HG03045 (cell line): ENCODE results near the gene MAPK8IP3.

Source experiments
- ATAC-seq: cut with Tn5 transposase; IDR thresholded peaks from one replicate; pipeline ENCODE4 v1.9.1; 2021; ENCODE audit warnings: mild to moderate bottlenecking, moderate library complexity; ENCODE audit not compliant: unreplicated experiment

Gene MAPK8IP3

DNA sequence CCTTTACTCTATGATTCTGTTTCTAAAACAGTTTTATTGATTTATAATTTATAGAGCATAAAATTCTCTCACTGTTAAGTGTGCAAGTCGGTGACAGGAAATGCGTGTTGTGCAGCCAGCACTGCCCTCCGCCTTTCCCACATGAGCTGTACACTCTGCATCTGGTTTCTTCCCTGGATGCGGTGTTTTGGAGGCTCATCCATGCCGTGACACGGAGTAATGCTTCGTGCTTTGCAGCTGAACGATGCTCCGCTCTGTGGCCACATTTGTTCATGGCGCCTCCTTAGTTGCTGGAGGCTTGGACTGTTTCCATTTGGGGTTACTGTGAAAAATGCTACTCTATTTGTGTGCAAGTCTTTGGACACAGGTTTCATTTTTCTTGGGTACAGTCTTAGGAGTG, 94.7 kb downstream of the MAPK8IP3 start:
- no peak for ATAC-seq

DNA sequence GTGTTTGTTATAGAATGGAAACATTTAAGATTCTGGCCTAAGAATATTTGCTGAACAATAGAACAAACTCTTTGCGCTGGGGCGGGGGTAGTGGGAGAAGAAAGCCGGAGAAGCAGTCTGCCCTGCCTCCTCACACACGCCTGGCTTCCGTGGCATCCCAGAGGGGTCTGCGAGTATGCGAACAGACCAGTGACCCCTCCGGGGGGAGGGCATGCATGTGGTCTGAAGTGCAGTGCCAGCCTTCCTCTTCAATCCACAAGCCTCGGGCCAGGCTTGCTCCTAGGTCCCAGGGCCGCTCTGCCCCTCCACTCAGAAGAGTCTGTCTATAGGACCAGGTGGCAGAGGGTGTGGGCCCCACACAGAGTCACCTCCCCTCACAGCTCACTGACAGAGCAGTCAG, 101.6 kb downstream of the MAPK8IP3 start:
- no peak for ATAC-seq

DNA sequence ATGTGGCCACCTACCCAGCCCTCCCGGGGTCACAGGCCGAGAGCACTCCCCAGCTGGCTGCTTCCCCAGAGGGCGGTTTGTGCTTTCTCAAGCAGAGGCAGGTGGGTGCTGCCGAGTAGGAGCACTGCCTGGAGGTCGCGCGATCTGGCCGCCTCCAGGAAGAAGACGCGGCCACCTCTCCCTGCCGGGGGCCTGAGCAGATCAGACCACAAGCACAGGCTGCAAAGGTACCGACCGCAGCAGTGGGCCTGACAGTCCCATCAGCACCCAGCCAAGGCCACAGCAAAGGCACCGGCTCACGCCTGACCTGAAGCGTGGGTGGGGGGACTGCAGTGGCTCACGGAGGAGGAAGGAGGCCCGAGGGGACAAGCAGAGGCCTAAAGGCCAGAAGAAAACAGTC, 102.7 kb downstream of the MAPK8IP3 start:
- no peak for ATAC-seq

DNA sequence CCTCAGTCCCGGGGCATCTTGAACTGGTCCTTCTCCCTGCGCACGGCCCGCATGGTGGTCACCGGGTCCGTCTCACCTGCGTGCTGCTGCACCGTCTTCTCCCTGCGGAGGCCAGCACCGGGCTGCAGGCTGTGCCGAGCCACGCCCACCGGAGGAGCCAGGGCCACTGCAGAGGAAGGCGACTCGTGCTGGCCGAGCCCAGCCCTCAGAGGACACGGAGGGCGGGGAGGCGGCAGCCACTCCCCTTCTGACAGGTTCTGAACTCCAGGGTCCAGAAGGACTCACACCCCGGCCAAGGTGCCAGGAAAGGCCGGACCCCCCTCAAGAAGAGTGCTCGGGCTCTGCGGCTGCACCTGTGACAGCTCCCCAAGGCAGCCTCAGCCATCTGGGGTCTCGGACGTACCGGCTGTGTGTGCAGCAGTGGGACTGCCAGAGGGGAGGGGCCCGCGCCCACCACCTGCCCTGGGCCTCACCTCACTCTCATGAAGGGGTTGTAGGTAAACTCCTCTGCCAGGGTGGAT, 103.3 kb downstream of the MAPK8IP3 start:
- no peak for ATAC-seq

DNA sequence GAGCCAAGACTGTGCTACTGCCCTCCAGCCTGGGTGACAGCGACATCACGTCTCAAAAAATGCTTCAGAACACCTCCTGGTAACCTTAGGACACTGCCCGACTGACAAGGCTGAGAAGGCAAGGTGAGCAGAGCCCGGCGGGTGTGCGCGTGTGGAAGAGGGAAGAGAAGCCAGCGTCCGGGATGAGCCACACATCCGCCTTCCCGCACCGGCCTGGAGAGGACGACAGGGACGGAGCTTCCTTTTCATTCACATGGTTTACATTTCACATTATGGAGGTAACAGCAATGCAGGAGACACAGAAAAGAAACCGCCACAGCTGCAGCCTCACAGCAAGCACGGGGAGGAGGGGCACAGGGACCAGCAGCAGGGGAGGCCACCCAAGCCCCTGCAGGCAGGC, 104.1 kb downstream of the MAPK8IP3 start:
- no peak for ATAC-seq

DNA sequence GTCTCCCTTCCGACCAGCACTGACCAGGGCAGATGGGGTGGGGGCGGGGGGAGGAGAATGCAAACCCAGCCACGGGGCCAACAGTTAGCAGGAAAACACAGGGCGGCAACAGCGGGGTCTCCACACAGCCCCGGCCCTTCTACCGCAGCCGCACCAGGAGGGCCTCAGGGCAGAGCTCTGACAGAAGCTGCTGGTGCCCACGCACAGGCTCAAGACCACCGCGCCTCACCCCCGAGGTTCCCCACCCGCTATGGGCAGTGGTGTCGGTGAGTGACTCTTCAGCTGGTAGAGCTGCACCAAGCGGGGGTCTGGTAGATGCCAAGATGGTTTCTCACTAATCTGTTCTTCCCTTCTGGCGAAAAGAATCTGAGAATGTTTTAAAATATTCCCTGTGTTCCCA, 104.5 kb downstream of the MAPK8IP3 start:
- ATAC-seq = no peak

DNA sequence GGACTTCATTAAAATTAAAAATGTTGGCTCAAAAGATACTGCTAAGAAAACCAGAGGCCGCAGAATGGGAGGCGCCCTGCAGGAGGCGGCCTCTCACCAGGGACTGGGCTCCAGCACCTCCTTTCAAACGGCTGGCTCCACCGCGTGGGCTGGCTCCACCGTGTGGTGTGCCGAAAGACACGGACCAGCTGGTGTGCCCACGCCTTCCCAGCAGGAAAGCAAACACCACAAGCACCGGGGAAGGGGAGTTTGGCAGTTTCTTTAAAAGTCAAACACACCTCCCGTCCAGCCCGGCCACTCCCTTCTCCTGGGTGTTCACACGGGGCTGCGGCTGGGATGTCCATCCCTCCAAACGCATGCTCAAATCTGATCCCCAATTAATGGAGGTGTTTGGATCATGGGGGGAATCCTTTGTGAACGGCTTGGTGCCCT, 106.8 kb downstream of the MAPK8IP3 start:
- ATAC-seq = no peak

DNA sequence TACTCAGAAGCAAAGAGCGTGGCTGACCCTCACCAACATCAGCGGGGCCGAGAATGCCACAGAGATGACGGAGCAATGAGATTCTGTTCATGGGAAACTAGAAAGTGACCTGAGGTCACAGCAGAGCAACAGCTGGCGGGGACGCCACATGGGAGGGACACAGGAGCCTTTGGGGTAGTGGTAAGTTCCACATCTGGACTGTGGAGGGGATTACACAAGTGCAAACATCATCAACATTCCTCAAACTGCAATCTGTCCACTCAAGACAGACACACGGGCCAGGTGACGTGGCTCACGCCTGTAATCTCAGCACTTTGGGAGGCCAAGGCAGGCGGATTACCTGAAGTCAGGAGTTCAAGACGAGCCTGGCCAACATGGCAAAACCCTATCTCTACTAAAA, 109.5 kb downstream of the MAPK8IP3 start:
- no peak for ATAC-seq

DNA sequence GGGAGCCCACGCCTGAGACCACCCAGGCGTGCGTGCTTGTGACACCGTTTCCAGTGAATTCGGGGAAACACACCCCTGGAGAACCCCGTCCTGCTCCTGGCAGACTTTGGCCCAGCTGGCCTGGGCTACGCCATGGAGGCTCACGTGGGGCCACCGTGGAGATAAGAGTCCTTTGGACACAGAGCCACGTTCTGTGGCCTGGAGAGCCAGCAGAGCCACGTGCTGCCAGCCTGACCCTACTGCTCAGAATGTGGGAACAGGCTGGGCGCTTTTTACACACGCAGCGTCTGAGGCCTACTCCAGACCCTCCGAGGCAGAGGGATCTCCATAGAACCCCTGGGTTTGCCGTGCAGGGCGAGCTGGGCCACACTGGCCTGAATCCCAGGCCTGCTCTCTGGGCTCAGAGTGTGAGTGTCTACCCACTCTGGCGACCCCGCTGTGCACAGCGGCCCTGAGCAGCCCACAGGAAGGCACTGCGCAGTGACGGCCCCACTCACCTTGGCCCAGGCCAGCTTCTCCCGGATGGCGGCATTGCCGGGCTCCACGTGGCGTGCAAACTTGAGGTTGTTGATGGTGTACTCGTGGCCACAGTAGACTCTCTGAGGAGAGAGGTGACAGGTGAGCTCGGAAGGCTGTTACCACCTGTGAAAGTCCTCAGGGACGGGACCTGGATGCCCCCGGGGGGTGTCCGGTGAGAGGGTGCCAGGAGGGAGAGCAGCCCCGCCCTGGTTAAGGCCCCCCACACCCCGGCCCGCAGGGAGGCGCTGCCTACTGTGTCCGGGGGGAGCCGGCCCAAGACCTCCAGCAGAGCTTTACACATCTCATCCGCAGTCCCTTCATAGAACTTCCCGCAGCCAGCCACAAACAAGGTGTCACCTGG, 110.6 kb downstream of the MAPK8IP3 start:
- no peak for ATAC-seq

DNA sequence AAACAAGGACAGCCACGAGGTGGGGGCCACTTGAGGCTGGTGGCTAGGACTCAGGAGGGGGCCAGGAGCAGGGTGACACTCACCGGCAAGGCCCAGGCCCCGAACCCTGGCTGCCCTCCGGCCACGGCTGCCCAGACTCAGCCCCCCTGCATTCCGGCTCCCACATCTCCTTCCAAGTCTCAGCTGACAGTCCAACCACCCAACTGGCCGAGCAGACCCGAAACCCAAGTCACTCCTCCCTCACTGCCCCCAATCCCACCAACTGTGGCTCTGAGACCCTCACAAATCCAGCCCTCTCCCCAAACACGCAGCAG, 111.2 kb downstream of the MAPK8IP3 start:
- no peak for ATAC-seq

DNA sequence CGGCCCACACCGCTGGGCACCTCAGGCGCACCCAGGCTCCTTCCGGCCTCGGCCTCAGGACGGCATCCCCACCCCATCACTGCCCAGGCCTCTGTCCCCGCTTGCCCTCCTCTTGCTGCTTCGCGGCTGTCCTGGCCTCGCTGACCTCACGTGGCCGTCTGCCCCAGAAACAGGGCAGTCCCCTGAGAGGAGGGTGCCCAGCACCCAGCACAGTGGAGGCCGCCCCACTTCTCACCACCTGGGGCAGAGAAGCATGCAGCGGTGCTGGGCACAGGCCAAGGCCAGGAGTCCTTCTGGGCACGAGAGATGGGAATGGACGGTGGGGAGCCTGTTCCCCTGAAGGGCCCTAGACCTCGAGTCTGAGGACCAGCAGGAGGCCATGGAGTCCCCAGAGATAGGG, 111.7 kb downstream of the MAPK8IP3 start:
- ATAC-seq = no peak

DNA sequence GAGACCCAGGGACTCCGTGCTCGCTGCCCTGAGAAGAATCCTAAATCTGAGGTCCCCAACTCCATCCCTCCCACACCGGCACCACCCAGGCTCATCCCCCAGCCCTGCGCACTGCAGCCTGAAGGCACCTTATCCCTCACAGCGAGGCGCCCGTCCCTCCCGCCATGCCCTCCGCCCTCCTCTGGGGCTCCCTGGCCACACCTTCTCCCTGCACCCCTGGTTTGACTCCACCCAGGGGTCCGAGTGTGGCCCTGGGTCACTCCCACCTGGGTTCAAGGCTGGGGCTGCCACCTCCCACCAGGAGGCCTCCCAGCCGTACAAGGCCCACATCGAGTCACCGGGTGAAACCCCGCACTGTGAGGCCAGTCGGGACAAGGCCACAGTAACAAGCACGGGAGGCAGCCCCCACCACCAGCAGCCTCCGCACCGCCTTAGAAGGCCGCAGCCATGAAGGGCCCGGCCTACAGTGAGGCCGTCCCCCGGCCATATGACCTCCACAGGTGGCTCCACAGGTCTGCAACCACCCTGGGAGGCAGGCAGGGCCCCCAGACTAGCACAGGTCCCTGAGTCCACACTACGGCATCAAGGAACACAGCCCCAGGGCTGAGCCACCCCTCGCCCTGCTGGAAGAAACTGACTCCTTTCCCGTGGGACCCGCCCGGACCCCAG, 112.3 kb downstream of the MAPK8IP3 start:
- ATAC-seq = no peak

DNA sequence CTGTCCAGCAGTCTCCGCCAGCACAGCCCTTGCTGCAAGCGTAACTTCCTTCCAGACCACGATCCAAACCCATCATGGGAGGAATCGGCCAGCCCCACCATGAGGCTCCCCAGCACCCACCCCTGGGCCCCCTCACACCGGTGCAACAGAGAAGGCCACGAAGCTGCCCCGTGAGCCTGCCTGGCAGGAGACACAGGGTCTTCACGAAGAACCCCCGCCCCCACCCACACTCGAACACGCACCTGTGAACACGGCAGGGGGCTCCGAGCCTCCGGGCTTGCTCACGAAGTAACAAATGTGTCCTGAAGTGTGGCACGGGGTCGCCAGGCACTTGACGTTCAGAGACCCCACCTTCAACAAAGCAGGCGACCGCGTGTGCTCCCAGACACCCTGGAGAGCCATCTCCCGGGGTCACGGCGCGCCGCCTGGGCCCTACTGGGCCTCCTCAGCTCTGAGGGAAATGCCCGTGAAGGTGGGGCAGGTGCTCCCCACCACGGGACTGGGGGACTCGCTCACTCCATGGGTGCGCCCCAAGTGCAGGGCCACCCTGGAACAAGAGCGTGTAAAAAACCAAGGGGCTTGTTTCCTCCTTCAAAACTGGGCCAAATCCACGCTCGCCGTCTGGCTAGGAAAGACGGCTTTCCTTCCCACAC, 113.0 kb downstream of the MAPK8IP3 start:
- ATAC-seq = no peak

DNA sequence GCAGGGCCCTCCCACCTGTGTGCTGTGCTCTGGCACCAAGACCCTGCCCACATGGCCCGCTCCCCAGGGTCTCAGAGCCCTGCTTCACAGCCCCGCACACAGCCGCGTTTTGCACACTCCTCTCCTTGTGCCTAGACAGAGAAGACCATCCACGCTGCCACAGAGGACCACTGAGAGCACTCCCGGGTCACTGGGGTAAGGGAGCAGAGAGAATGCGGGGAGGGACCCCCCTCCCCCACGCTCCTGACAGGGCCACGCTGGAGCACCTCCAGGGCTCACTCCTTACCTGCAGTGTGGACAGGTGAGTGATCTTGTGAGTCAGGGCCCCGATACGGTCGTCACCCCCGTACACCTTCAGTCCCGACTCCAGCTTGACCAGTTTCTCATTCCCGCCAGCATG, 113.6 kb downstream of the MAPK8IP3 start:
- ATAC-seq = no peak
